ENCODE measurements around the gene LPAR6.

- no peak for TF ChIP-seq POLR2A (IDR thresholded peaks at IDR 0.05)
- TF ChIP-seq, protein P1, sequence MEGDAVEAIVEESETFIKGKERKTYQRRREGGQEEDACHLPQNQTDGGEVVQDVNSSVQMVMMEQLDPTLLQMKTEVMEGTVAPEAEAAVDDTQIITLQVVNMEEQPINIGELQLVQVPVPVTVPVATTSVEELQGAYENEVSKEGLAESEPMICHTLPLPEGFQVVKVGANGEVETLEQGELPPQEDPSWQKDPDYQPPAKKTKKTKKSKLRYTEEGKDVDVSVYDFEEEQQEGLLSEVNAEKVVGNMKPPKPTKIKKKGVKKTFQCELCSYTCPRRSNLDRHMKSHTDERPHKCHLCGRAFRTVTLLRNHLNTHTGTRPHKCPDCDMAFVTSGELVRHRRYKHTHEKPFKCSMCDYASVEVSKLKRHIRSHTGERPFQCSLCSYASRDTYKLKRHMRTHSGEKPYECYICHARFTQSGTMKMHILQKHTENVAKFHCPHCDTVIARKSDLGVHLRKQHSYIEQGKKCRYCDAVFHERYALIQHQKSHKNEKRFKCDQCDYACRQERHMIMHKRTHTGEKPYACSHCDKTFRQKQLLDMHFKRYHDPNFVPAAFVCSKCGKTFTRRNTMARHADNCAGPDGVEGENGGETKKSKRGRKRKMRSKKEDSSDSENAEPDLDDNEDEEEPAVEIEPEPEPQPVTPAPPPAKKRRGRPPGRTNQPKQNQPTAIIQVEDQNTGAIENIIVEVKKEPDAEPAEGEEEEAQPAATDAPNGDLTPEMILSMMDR (IDR thresholded peaks at IDR 0.05): no peak
These were observed 2.7 kb downstream of the LPAR6 start for GRCh38 chr13:48410199-48410598.
